ENCODE measurements around the gene HSPG2. TPM values are rescaled to one million over a fixed set of nuclear protein-coding genes. Genes with fewer than 3 reads are reported as not detected.

The HSPG2 gene
- total and polyA plus RNA-seq, 12 donors: 38.7 to 558 (median 273) TPM

- WGBS, 4 donors: 40 to 90% (median 89%) methylated on average over 1 to 21 of the region's 21 CpGs
- intact Hi-C loops (cut with DNase I): no loop called here
- no peak overlapping the region for H3K27ac ChIP-seq
Measured at GRCh38 chr1:21841852-21842466, 95.2 kb downstream of the HSPG2 start.

GRCh38 chr1:21840981-21841380 lies 96.1 kb downstream of the HSPG2 start:
- no peaks in the 10 kb centered on the region for H3K27me3 ChIP-seq
- WGBS, 4 donors: 89 to 95% (median 93%) methylated on average over 6 to 13 of the region's 13 CpGs
- no peaks in the 10 kb centered on the region for H3K4me1 ChIP-seq (replicated peaks in 1 of 2)
- no peak for DNase-seq
- H3K27ac ChIP-seq: no peak overlapping the region
- H3K9me3 ChIP-seq (replicated peaks in 1 of 3): no peaks in the 10 kb centered on the region
- TF ChIP-seq POLR2A (IDR thresholded peaks at IDR 0.05) (no peak), CTCF (IDR thresholded peaks at IDR 0.05) (no peak)
- intact Hi-C loops (cut with DNase I): no loop called here
- H3K36me3 ChIP-seq (replicated peaks in 1 of 2): peaks cover 0 to 98% of the 10 kb centered on the region in 2 donors
- no peak overlapping the region for H3K4me3 ChIP-seq

More at GRCh38 chr1:21841852-21842466, 95.2 kb downstream of the HSPG2 start:
- Histone ChIP-seq H3K4me1 (replicated peaks in 1 of 2) (no peaks in the 10 kb centered on the region), H3K36me3 (replicated peaks in 1 of 2) (peaks cover 0 to 98% of the 10 kb centered on the region in 2 donors), H3K27me3 (no peaks in the 10 kb centered on the region), H3K4me3 (no peak overlapping the region), H3K9me3 (replicated peaks in 1 of 3) (no peaks in the 10 kb centered on the region)
- TF ChIP-seq POLR2A (IDR thresholded peaks at IDR 0.05): no peak
- TF ChIP-seq CTCF (IDR thresholded peaks at IDR 0.05): no peak
- DNase-seq: no peak

- WGBS, 4 donors: 90 to 97% (median 92%) methylated on average over 6 to 19 of the region's 19 CpGs
Measured at GRCh38 chr1:21839337-21840037, 97.6 kb downstream of the HSPG2 start.

More at GRCh38 chr1:21839337-21840037, 97.6 kb downstream of the HSPG2 start:
- H3K27ac ChIP-seq: no peak overlapping the region
- no peak for TF ChIP-seq CTCF (IDR thresholded peaks at IDR 0.05)
- no peak for TF ChIP-seq POLR2A (IDR thresholded peaks at IDR 0.05)
- peaks cover 0 to 98% of the 10 kb centered on the region in 2 donors for H3K36me3 ChIP-seq (replicated peaks in 1 of 2)
- intact Hi-C loops (cut with DNase I): no loop called here
- no peak overlapping the region for H3K4me3 ChIP-seq
- no peak for DNase-seq
- H3K27me3 ChIP-seq: no peaks in the 10 kb centered on the region
- no peaks in the 10 kb centered on the region for H3K9me3 ChIP-seq (replicated peaks in 1 of 3)
- H3K4me1 ChIP-seq (replicated peaks in 1 of 2): no peaks in the 10 kb centered on the region
